ENCODE data around the gene HPCA.

The HPCA gene

GRCh38 chr1:32890516-32891240 lies 4.4 kb downstream of the HPCA start:
- DNase-seq: no peak

GRCh38 chr1:32891241-32891570 lies 4.9 kb downstream of the HPCA start:
- DNase-seq: no peak

- DNase-seq: no peak
Observed at GRCh38 chr1:32891630-32892029, 5.3 kb downstream of the HPCA start.

DNA sequence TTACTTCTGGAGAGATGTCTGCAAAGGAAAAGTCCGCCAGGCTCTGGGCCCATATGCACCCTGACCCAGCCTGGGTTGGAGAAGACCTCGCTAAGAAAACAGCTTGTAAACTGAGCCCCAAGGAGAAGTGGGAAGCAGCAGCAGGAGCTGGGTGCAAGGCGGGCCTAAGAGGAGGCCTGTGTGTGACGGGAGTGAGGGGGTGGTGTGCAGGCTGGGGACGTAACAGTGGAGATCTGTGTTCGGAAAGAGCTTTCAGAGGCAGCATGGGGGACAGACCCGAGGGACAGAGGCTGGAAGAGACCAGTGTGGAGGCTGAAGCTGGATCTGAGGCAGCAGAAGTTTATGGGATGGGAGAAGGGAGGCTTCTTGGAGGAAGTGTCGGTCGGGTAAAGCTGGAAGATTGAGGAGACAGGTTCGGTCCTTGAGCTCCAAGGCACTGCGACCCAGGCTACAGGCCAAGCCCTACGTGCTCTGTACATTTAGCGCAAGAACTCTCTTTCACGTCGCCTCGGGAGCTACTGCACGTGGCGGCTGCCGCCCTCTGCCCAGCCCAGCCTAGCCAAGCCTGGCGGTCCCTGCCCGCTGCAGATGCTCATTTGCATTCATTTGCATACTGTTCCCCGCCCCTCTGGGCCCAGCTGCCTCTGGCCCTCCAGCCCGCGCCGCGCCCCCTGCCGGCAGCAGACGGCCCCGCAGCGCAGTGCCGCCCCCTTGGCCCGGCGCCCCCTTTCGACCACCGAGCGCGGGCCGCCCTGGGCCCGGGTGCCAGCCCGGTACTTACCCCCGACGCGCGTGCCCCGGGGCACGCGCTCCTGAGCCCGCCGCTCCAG lies 6.3 kb downstream of the HPCA start:
- no peak for DNase-seq

- DNase-seq: peak; percentile 78
Observed at GRCh38 chr1:32893198-32894018, 7.1 kb downstream of the HPCA start.

GRCh38 chr1:32894019-32894600 lies 7.8 kb downstream of the HPCA start:
- no peak for DNase-seq

- no peak for DNase-seq
Observed at GRCh38 chr1:32894681-32895080, 8.4 kb downstream of the HPCA start.

- DNase-seq: no peak
Observed at GRCh38 chr1:32895325-32896215, 9.3 kb downstream of the HPCA start.

GRCh38 chr1:32896451-32896850 lies 10.2 kb downstream of the HPCA start:
- DNase-seq: no peak

DNA sequence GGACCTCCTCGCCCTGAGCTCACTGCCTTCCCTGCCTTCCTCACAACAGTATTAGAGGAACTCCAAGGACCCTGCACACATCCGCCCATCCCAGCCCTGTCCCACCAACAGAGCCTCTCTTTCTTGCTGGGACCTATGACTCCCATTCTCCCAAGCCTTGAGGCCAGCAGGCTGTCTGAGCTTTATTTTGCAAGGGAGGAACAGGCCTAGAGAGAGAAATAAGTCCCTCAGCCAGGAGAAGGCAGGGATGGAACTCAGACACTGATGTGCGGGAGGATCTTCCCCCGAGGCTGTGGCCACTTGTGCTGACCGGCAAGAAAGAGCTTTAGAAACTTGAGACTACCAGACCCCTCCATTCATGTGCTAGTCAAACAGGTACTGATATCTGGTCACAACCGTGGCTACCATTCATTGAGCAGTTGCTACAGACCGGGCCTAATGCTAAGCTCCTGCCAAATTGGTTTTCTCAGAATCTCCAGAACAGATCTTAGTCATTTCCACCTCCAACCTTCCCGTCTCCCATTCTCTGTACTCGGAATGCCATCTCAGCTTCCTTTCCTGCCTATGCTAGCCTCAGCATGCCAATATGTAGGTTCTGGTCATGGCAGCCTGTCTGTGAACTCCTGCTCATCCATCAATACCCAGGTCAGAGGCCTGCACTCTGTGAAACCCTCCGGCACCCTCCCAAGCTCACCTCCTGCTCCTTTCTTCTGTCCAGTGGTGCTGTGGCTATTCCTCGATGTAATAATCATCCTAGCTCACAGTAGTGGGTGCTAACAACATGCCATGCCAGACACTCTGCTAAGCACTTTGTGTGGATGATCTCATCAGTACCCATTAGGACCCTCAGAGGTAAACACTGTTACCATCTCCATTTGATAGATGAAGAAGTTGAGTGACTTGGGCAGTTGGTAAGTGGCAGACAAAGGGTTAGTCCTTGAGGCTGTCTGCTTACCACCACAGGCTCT lies 11.1 kb downstream of the HPCA start:
- no peak for DNase-seq

DNA sequence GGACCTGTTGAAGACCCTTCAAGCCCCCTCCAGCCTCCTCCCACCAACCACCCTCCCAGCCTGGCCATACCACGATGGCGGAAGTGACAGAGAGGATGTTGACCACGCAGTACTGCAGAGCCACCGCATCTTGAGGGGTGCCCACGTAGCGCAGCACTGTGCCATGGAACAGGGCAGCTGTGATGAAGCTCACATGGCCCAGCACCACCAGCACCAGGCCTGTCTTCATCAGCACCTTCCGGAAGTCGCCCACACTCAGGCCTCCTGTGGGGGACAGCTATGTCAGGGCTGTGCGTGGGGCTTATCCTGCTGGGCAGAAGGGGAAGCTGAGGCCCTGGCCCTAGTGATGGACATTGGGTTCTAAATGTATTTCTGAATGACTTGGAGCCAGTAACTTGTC lies 11.8 kb downstream of the HPCA start:
- DNase-seq: no peak

DNA sequence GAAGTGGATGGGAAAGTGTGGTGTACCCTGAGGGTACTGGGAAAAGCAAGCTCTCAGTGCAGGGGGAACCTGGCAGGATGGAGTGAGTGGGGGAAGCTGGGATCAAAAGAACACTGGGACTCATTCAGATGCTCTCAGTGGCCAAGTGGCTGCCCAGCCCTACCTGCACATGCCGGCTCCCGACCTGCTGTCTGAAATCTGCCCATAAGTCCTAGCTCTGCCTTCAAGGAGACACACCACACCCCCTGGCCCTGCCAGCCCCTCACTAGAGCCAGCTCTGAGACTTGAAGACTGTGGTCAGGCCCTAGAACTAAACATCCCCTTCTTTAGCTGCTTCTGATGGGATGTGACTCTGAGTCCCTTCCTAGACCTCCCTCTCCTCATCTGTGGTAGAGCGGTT lies 12.7 kb downstream of the HPCA start:
- DNase-seq: no peak

DNA sequence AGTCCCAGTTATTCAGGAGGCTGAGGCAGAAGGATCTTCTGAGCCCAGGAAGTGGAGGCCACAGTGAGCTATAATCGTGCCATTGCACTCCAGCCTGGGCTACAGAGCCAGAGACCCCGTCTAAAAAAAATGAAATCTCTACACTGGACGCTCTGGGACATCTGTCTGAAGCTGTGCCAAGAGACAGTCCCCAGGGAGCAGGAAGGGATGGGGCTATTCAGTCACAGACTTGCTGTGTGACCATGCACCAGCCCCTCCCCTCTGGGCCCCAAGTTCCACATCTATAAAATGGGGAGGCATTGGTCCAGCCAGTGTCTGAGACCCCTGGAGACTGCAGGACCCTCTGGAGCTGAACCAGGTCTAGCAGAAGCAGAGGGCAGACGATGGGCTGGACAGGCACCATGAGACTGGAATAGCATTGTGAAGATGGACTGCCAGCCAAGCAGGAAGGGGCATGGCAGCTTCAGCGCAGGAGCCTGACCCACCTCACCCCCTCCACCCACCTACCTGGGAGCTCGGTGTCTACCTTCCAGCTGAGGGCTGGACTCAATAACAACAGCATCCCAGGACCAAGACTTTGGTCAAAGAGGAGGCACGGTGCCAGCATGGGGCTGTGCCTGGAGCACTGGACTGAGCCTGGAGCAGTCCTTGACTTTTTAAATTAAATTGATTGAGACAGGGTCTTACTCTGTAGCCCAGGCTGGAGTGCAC lies 13.4 kb downstream of the HPCA start:
- no peak for DNase-seq

- DNase-seq: no peak
Observed at GRCh38 chr1:32900371-32900955, 14.2 kb downstream of the HPCA start.

- DNase-seq: peak; percentile 59
Observed at GRCh38 chr1:32900956-32901822, 14.9 kb downstream of the HPCA start, which contains the start of gene TMEM54. Gene TMEM54 (minus strand): TSS chr1:32901389. CDS start chr1:32901238, 151 bp downstream.

DNA sequence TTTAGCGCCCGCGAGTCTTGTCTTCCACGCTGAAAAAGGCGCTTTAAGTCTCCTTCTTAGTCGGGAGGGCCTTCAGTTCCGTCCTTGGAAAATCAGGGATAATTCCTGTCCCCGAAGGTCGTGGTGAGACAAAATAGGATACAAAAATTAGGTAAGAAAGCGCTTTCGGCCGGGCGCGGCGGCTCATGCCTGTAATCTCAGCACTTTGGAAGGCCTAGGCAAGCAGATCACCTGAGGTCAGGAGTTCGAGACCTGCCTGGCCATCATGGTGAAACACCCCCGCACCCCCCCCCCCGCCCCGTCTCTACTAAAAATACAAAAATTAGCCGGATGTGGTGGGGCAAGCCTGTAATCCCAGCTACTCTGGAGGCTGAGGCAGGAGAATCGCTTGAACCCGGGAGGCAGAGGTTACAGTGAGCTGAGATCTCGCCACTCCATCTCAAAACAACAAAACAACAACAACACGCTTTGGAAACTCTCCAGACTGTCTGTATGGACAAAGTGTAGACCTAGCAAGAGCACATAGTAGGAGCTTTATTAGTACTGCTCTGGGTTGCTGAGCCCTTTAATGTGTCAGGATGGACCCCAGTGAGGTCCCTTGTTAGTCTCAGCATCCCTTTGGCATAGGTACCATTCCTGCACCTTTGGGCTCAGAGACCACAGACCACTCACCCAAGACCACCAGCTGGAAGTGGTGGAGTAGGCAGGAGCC lies 15.7 kb downstream of the HPCA start:
- DNase-seq: no peak

- DNase-seq: no peak
Observed at GRCh38 chr1:32902535-32902920, 16.2 kb downstream of the HPCA start.

All from left hindlimb (tissue), 1 donor.